CD4-positive, alpha-beta T cell treated with Interferon alpha-2 for 1 hour (primary cell): Measurements from ENCODE around the gene USF3.

ENCODE experiments used
- DNase-seq, 2 donors: peaks; one replicate each; pipeline ENCODE4 v3.0.0-alpha.2; 2020 to 2022

The USF3 gene

DNA sequence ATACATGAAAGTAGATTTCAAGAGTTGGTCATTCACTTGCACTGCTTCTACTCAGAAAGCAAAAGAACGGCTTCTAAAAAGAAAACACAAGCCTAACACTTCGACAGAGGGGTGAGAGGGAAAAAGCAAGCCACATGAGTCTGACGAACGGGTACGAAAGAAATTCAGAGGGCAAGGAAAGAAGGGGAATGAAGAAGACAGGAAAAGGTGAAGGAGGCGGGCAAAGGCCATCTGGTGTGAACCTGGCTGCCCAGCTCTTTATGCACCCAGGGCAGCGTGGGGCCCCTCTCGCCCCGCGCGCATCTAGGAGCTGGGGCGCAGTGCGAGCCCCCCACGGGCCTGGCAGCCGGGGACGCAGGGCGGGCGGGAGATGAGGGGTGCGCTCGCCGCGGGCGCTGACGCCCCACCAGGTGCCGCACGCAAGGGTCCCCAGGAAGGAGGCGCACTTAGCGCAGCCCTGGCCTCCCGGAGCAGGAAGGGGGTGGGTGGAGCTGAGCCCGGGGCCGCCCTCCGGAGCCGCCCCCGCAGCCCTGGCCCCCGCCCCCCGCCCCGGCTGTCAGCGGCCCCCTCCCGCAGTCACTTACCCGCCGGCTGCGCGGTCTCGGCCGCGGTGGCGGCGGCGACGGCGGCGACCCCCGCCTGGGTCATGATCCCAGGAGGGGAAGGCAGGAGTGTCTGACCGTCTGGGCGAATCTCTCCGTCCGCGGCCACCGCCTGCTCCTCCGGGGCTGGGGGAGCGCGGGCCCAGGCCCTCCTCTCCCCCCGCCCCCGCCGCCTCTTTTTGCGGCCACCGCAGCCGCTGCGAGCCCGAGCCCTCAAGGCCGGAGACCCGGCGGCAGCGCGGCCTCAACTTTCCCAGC lies at the start of gene USF3:
Gene USF3 (minus strand): TSS at position 857 of the 860 bp plus-strand sequence. CDS start 21,764 bp downstream, outside the sequence.
- peak; percentile 82 to 88 for DNase-seq

- peak; percentile 95 to 96 for DNase-seq
Observed at GRCh38 chr3:113745756-113746547, 49.5 kb upstream of the USF3 start, which contains the start of gene NAA50. Gene NAA50 (minus strand): TSS chr3:113746249. CDS start chr3:113745949, 300 bp downstream.

GRCh38 chr3:113744941-113745755 lies 48.7 kb upstream of the USF3 start:
- DNase-seq, result peak; percentile 85 to 90

DNA sequence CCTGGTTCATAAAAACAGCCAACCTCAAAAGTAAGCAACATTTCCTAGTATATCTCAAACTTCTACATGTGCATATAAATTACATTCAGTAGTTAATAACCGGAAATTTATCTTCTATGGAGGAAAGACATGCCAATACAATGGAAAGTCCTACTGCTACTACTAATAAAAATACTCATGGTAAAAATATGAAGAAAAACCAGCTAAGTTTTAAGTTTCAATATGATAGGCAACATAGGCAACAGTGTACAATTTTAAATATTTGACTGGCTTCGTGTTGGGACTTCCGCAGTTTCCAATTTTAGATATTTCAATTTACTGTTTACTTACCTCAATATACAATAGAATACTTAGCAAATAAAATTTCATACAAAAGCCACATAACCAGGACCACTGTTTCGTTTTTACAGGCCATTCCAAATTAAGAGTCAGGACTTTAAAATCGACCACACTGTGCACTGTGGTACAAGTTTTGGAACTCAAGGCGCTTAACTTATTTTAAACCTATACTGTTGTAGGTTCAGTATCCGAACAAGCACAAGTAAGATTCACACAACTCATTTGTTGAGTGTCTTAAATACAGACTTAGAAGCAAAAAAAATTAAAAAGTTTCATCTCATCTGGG lies 46.7 kb upstream of the USF3 start:
- peak in 1 of 2 donors; percentile 53 for DNase-seq

- no peak for DNase-seq
Observed at GRCh38 chr3:113741620-113742019, 45.2 kb upstream of the USF3 start.

GRCh38 chr3:113741086-113741485 lies 44.6 kb upstream of the USF3 start:
- DNase-seq, result no peak

- peak; percentile 32 to 82 for DNase-seq
Observed at GRCh38 chr3:113736548-113737089, 40.2 kb upstream of the USF3 start.

- DNase-seq, result no peak
Observed at GRCh38 chr3:113731694-113732093, 35.3 kb upstream of the USF3 start.

DNA sequence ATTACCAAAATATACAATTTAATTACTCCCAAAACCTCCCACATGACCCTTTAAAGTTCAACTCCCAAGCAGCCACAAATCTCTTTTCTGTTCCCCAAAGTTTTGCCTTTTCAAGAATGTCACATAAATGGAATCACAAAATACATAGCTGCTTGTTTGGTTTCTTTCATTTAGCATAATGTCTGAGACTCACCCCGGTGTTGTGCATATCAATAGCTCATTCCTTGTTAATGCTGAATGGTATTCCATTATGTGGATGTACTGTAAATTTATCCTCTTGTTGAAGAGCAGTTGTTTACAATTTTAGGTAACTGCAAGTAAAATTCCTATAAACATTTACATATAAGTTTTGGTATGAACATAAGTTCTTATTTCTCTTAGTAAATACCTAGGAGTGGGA lies 34.1 kb upstream of the USF3 start:
- no peak for DNase-seq

GRCh38 chr3:113728661-113729060 lies 32.2 kb upstream of the USF3 start:
- DNase-seq, result no peak

- DNase-seq, result no peak
Observed at GRCh38 chr3:113721636-113722035, 25.2 kb upstream of the USF3 start.

DNA sequence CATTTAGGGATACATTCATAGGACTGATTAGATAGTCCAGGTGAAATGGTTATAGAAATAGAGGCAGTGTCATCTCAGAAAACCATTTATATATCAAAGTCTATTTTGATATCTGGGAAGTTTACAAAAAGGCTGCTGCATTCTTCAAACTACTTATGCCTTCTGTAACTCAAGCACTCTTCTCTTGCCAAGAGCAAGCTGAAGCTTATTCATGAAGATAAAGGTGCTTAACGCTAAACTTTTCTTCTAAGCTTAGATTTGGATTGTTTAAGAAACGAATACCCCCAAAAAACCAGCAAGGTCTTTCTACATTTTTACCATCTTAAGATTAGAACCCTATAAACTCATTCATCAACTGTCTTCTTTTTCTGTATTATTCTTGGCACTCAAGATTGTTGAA lies 23.3 kb upstream of the USF3 start:
- DNase-seq, result no peak

DNA sequence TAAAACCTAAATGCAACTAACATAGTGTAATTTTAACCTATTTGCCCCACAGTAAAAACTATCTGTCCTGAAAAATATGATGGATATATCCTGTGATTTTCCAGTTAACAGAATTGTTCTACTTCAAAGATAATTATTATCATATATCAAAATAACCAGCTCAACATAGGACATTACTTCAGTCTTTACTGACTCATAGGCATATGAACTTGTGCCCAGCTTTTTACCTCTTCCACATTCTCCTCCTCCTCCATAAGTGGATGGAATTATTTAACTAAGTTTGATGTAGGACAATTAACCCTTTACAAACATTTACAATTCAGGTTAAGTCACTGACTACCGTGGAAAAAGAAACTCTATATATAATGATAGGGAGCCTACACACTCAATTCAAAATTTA lies 22.9 kb upstream of the USF3 start:
- no peak for DNase-seq

DNA sequence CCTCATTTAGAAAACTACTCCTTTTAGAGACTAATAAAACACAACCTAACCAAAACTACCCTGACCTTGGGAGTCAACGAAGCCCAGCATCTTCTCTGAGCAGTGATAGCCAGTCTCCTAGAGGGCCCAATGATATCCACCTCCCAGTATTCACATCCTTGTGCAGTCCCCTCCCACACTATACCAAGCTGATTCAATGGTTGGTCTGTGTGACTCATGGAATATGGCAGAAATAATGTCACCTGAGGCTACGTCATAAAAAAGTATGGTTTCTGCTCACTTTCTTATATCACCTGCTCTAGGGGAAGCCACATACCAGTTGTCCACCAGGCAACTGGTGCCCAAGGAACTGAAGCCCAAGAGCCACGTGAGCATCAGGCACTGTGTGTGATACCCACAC lies 21.4 kb upstream of the USF3 start:
- no peak for DNase-seq

DNA sequence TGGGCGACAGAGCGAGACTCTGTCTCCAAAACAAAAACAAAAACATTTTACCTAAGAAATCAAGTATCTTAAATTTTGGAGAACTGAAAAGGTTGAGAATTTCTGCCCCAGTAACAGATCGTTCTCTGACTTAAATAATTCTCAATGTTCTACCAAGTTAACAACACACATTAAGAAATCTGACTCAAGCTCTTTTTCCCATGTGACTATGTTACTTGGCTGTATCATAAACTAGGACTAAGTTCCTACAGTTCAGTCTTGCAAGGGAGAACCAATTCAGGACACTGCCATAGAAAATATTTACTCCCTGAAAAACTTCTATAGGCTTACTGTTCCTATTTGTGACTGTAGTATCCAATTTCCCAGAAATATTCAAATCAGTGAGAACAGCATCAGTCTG lies 20.9 kb upstream of the USF3 start:
- DNase-seq, result no peak

DNA sequence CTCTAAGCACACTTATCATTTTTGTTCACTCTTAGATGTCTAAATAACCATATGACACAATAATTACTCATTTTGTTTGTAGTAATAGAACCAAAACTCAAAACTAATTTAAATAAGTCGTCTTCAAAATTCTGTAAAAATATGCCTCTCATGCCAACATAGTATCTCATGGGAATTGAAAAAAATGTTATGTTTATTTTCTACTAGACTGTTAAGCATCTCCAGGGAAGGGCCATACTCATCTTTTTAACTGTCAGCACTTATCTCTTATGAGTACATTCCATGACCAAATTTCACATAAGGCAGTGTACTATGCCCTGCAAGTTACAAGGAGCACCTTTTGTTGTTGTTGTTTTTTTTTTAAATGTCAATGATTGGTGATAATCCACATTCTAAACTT lies 18.3 kb upstream of the USF3 start:
- DNase-seq, result no peak

- no peak for DNase-seq
Observed at GRCh38 chr3:113712129-113712528, 15.7 kb upstream of the USF3 start.

DNA sequence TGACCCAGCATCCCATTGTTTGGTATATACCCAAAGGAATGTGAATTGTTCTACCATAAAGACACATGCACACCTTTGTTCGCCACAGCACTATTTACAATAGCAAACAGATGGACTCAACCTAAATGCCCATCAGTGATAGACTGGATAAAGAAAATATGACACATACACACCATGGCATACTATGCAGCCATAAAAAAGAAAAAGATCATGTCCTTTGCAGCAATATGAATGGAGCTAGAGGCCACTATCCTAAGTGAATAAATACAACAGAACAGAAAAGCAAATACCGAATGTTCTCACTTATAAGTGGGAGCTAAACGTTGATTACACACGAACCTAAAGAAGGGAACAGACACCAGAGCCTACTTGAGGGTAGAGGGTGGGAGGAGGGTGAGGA lies 11.4 kb upstream of the USF3 start:
- no peak for DNase-seq

DNA sequence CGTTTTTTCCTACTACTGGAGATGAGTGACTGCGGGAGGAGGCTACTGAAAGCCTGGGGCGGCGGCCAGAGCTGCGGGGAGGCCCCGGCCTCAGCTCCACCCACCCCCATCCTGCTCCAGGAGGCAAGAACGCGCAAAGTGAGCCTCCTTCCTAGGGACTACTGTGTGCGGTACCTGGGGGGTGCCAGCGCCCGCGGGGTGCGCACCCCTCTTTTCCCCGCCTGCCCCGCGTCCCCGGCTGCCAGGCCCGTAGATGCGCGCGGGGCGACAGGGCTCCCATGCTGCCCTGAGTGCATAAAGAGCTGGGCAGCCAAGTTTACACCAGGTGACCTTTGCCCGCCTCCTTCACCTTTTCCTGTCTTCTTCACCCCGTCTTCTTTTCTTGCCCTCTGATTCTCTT lies 2.5 kb upstream of the USF3 start:
- DNase-seq, result peak in 1 of 2 donors; percentile 23

GRCh38 chr3:113698213-113698742 lies 1.8 kb upstream of the USF3 start:
- no peak for DNase-seq

DNA sequence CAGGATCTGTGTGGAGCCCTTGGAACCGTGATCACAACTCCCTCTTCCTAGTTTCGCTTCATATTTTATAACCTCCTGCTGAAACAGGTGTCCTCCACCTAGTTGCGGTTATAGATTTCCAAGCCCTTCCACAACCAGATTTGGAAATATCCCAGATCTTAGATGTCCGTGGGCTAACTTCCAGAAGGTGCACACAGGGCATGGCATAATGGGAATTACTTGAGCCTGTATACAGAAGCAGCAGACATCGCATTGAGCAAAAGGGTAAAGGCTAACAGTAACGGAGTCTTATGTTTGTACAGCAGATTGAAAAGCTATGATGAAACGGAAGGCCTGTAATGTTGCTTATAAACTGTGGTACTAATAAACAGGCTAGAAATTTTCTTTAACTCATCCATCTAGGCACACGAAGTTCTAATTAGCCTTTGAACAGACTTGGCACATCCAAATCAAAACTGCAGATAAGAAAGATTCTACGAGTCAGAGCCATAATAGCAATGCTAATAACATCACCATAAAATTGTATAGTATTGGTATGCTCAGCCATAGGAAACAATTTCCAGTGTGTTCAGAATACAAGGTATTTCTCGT lies 1.2 kb upstream of the USF3 start:
- no peak for DNase-seq
